Measurements from ENCODE around the gene ADGRG3.

GRCh38 chr16:57634171-57634570 is 33.9 kb upstream of the ADGRG3 start:
- TF ChIP-seq CTCF (IDR thresholded peaks at IDR 0.05; ENCODE audit: low read depth, low read length, poor library complexity, severe bottlenecking) (no peak), EZH2phosphoT487 (IDR thresholded peaks at IDR 0.05; ENCODE audit: borderline replicate concordance, low read length) (no peak)

Measured in DOHH2 (cell line).